Tibial nerve (tissue), 4 donors: ENCODE measurements around the gene LSM10. TPM values are rescaled to one million over a fixed set of nuclear protein-coding genes. Genes with fewer than 3 reads are reported as not detected.

Experiments
- DNase-seq, 2 donors: peaks; one replicate each; pipeline ENCODE4 v3.0.0-alpha.2; 2019; ENCODE audit warnings: low spot score in 2 of 2
- H3K27ac ChIP-seq, 4 donors: fragments of 200-600 bp; sonication (generic) in 3 of 4; one replicate each; pipeline ENCODE4 v1.5.1; 2017 to 2019; ENCODE audit warnings: mild to moderate bottlenecking in 1 of 4
- H3K27me3 ChIP-seq, 2 donors: fragments of 200-600 bp; sonication (generic) in 1 of 2; one replicate each; pipeline versions ENCODE4 v1.5.1 to v1.6.0; 2017 to 2019
- H3K36me3 ChIP-seq, 3 donors: fragments of 200-600 bp; sonication (generic); one replicate each; pipeline ENCODE4 v1.5.1; 2018 to 2019
- H3K4me1 ChIP-seq, 4 donors: fragments of 200-600 bp; sonication (generic) in 3 of 4; one replicate each; pipeline ENCODE4 v1.5.1; 2017 to 2019
- H3K4me3 ChIP-seq, 4 donors: fragments of 200-600 bp; sonication (generic) in 3 of 4; one replicate each; pipeline ENCODE4 v1.5.1; 2017 to 2019; ENCODE audit warnings: mild to moderate bottlenecking in 1 of 4, moderate library complexity in 1 of 4
- H3K9me3 ChIP-seq, 4 donors: fragments of 200-600 bp; sonication (generic) in 3 of 4; one replicate each; pipeline ENCODE4 v1.5.1; 2017 to 2019
- EP300 ChIP-seq, 2 donors: sonication (generic); formaldehyde crosslinking; IDR thresholded peaks; one replicate each; pipeline ENCODE4 v1.6.1; 2017; ENCODE audit warnings: antibody characterized with exemption in 2 of 2, mild to moderate bottlenecking in 1 of 2
- POLR2A ChIP-seq, 2 donors: fragments of 450-650 bp; IDR thresholded peaks; one replicate each; pipeline ENCODE4 v1.6.1; 2017; ENCODE audit warnings: antibody characterized with exemption in 2 of 2, mild to moderate bottlenecking in 2 of 2, moderate library complexity in 2 of 2
- WGBS, 2 donors: methylation state at CpG; one replicate each; pipeline ENCODE4 v1.1.5; 2018; 5-methylcytosine and 5-hydroxymethylcytosine counted together
- total RNA-seq, 4 donors: library from RNA; depleted of rRNA; stranded (reverse); fragments of >200 nt; gene quantifications; one replicate each; pipeline ENCODE4 v1.1.0, GENCODE V29; 2016
- TF ChIP-seq, protein P1 (sequence below), 5 experiments: fragments of 200-600 bp in 3 of 5; fragments of 450-650 bp in 2 of 5; sonication (generic) in 3 of 5; IDR thresholded peaks; one replicate each; pipeline ENCODE4 v1.5.1; 2016 to 2019; ENCODE audit warnings: antibody characterized with exemption in 5 of 5, mild to moderate bottlenecking in 3 of 5, moderate library complexity in 2 of 5

LSM10 gene
- total RNA-seq, 4 donors from 2014 or later = 10.2 to 75.6 (median 34.7) TPM

DNA sequence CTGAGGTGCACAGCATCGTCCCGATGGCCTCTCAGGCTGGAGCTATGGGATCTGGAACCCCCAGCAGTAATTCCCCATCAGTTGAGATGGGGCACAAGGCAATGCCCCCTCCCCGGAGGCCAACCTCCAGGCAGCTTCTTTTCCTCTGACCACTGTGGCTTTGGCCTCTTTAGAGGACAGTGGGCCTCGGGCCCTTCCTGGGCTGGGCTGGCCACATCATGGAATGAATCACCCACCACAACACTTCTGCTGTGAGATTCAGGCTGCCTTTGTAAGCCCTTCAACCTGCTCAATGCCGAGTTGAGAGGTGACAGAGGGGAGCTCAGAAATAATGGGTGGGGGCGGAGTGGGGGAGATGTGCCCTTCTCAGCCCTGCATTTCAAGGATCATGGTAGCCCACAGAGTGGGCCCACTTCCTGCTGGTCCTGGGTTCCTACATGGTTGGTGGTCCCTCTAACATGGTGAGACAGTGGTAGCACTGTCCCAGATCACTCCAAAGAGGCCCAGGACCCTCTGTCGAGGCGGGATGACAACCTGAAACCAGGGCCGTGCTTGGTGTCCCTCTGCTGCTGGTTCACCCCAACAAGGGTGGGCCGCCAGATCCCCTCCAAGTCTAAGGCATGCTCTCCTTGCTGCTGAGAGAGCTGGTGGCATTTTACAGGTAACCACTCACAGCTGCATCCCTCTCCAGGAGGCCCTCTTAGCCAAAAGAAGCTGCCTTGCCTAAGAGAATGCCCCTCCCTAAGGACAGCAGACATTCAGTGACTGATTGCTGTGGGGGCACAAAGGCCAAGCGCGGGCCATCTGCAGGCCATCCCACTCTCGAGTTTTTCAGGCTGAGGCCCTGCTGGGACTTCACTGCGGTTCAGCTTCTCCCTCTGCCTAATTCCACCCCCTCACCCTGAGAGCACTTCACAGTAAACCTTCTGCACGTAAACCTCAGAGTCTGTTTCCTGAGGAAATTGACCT lies 44.5 kb downstream of the LSM10 start:
- 66 to 76% methylated on average over 9 to 13 of the region's 15 CpGs for WGBS, 2 donors
- Histone ChIP-seq H3K4me3 (no peak overlapping the region), H3K9me3 (no peaks in the 10 kb centered on the region), H3K36me3 (peaks cover 2 to 56% (median 11%) of the 10 kb centered on the region in 3 donors), H3K27me3 (no peaks in the 10 kb centered on the region), H3K4me1 (peaks cover 0 to 46% (median 36%) of the 10 kb centered on the region in 4 donors), H3K27ac (peak overlapping the region in 2 of 4 donors; percentile 84 to 90)
- TF ChIP-seq, protein P1, sequence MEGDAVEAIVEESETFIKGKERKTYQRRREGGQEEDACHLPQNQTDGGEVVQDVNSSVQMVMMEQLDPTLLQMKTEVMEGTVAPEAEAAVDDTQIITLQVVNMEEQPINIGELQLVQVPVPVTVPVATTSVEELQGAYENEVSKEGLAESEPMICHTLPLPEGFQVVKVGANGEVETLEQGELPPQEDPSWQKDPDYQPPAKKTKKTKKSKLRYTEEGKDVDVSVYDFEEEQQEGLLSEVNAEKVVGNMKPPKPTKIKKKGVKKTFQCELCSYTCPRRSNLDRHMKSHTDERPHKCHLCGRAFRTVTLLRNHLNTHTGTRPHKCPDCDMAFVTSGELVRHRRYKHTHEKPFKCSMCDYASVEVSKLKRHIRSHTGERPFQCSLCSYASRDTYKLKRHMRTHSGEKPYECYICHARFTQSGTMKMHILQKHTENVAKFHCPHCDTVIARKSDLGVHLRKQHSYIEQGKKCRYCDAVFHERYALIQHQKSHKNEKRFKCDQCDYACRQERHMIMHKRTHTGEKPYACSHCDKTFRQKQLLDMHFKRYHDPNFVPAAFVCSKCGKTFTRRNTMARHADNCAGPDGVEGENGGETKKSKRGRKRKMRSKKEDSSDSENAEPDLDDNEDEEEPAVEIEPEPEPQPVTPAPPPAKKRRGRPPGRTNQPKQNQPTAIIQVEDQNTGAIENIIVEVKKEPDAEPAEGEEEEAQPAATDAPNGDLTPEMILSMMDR (IDR thresholded peaks at IDR 0.05) = no peak
- TF ChIP-seq POLR2A (IDR thresholded peaks at IDR 0.05) (no peak), EP300 (IDR thresholded peaks at IDR 0.05) (no peak)
- DNase-seq = no peak

DNA sequence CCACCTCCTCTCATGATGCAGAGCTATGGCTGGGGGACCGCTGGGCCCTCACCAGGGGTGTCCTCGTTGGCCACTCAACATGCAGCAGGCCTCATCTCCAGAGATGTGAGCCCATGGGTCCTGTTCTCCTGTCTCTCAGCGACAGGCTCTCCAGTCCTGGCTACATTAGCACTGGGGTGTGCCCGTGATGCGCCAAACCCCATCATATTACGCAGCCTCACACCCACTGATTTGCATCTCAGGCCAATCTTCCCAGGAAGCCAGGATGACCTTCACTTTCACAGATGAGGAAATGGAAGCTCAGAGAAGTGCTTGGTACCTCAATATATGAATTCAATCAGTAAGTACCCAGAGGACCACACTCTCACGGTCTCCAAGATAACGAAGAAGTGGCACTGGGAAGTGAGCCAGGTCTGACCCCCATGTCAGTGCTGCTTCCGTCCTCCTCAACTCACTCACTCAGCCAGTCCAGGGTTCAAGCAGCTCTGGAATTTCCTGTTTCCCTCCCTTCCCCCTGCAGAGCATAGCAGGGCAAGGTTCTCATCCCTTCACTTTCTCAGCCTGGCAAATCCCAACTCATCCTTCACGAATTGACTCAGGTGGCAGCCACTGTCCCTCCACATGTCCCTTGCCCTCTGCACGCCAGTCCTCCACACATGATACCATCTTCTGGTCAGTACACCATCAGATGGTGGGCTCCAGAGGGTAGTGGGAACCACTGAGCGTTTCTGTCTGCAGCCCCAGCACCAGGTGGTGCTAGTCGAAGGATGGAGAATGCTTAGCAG lies 45.4 kb downstream of the LSM10 start:
- no peaks in the 10 kb centered on the region for H3K27me3 ChIP-seq
- TF ChIP-seq EP300 (IDR thresholded peaks at IDR 0.05) (no peak), POLR2A (IDR thresholded peaks at IDR 0.05) (no peak)
- TF ChIP-seq, protein P1 (IDR thresholded peaks at IDR 0.05) = no peak
- no peak for DNase-seq
- no peaks in the 10 kb centered on the region for H3K9me3 ChIP-seq
- peak overlapping the region in 3 of 4 donors; percentile 65 to 90 (median 84) for H3K27ac ChIP-seq
- H3K4me1 ChIP-seq = peaks cover 0 to 46% (median 36%) of the 10 kb centered on the region in 4 donors
- peaks cover 2 to 55% (median 11%) of the 10 kb centered on the region in 3 donors for H3K36me3 ChIP-seq
- no peak overlapping the region for H3K4me3 ChIP-seq
- WGBS, 2 donors = 71 to 76% methylated on average over 10 to 12 of the region's 13 CpGs

DNA sequence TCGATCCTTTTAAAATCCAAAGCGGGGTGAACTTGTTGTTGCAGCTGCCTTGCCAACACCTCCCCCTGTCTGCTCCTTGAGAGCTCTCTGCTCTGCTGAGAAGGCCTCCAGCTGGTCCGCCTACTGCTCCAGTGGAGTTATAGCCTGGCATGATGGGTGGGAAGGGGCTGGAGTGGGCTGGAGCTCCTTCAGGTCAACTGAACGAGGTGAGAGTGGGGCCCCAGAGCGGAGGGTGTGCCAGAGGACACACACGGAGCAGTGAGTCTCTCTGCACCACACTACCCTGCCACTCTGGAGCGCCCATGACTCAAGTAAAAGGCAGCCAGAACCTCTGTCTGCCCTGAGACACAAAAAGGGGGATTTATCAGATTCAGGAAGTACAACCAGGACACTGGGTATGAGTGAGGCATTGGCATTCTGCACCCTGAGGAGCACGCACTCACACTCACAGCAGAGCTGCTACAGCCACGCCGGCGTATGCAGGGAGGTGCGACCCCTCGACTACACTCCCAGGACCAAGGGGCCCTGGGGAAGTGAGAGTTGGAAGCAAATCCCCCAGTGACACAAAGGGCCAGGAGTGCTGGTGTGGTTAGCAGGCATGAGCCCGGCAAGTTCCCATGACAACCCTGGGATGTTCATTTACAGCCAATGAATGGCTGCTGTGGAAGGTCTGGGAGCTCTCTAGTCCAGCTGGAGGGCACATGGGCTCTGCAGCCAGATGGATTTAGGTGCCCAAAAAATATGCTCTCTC lies 46.3 kb downstream of the LSM10 start:
- Histone ChIP-seq H3K27me3 (no peaks in the 10 kb centered on the region), H3K4me3 (no peak overlapping the region), H3K9me3 (no peaks in the 10 kb centered on the region), H3K4me1 (peaks cover 0 to 46% (median 36%) of the 10 kb centered on the region in 4 donors), H3K36me3 (peaks cover 2 to 58% (median 11%) of the 10 kb centered on the region in 3 donors), H3K27ac (peak overlapping the region; percentile 46 to 90 (median 74))
- DNase-seq = no peak
- TF ChIP-seq, protein P1 (IDR thresholded peaks at IDR 0.05) = no peak
- no peak for TF ChIP-seq EP300 (IDR thresholded peaks at IDR 0.05)
- no peak for TF ChIP-seq POLR2A (IDR thresholded peaks at IDR 0.05)
- whole genome bisulfite sequencing, 2 donors = 42 to 46% methylated on average over 9 to 14 of the region's 14 CpGs

DNA sequence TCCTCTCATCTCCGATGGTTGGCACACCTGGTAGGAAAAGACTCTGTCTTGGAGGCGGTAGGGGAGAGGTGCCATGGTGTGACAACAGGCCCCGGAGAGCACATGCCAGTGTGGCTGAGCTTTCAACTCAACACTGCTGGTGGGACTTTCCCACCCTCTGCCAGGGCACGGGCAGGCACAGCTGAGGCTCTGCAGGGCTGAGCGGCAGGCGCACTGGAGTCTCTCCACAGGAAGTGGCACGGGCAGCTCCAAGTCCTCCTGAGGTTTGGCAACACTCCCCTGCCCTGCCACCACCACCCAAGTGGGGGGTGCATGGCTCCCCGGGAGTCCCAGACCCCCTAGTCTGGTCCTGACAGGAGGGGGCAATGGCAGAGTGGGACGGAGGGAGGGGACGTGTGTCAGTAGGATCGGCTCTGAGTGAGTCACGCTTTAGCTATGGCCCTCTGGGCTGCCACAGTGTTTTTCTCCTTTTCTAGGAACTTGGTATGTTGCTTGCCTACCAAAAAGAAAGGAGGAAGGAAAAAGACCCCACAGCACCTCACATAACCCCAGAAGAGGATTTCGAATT lies 47.0 kb downstream of the LSM10 start:
- Histone ChIP-seq H3K27me3 (no peaks in the 10 kb centered on the region), H3K4me3 (no peak overlapping the region), H3K4me1 (peaks cover 0 to 46% (median 36%) of the 10 kb centered on the region in 4 donors), H3K27ac (peak overlapping the region; percentile 46 to 90 (median 74)), H3K9me3 (no peaks in the 10 kb centered on the region), H3K36me3 (peaks cover 2 to 63% (median 11%) of the 10 kb centered on the region in 3 donors)
- DNase-seq = no peak
- TF ChIP-seq, protein P1 (IDR thresholded peaks at IDR 0.05) = no peak
- TF ChIP-seq EP300 (IDR thresholded peaks at IDR 0.05) = peak in 1 of 2 donors; percentile 46
- no peak for TF ChIP-seq POLR2A (IDR thresholded peaks at IDR 0.05)
- WGBS, 2 donors = 35 to 39% methylated on average over 13 of the region's 13 CpGs
